Measurements from ENCODE around the gene HSDL1.

Gene HSDL1

DNA sequence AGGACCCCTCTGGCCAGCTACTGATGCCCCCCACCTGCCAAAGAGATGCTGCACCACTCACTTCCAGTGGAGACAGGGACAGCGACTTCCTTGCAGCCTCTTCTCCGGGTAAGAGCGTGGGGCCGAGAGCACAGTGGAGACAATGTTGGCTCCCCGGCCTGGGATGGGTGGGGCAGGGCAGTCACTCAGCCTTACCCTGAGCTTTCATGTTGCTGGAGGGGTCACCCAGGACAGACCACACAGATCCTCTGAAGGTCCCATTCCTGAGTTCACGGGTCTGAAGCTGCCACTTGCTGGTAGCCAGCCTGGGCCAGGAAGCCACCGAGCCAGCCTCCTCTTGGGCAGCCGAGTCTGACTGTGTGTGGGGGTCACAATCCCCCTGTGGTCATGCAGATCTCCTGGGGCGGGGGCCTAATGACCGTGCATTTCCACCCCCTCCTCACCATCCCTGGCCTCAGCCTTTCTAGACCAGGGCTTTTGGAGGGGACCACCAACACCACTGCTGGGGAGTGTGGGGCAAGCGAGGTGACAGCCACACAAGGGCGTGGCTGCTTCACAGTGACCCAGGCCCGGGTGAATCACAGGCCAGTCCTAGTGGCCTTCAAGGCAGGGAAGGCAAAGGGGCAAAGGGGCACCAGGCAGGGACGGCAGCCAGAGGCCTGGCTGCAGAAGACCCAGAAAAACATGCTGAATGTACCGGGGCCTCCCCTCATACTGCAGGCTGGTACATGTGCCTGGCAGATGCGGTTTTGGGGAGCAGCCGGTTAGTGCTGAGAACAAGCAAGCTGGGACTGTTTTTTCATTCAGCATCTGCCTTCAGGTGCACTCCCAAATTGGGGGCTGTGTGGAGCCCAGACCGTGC, 31.4 kb upstream of the HSDL1 start:
- DNase-seq (ENCODE audit: low read depth): no peak

DNA sequence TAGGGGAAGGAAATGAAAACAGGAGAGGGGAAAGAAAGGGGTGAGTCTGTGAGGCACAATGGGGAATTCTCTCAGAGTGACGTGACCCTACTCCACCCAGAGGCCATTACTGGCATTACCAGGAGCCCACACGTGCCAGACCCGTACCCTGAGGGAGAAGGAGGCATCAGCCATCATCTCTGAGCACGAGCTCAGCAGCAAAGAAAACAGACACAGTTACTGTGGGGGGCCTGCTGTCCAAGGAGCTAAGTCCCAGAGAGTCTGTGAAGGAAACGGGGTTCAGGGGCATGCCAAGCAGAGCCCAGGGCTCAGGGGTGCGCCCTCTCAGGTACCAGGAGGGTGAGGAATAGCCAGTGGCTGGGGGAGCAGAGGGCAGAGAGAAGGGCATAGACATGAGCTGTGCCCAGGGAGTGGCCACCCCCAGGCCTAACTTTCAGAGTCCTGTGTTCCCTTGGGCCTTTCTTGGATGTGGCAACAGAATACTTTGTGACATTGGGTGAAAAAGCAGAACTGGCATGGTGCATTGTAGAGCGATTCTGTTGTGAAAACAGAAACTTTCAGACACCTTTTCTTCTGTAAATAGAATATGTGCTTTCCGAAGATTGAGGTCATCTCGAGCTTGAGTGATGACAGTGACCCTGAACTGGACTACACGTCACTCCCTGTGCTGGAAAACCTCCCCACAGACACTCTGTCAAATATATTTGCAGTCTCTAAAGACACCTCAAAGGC, 30.5 kb upstream of the HSDL1 start:
- no peak for DNase-seq (ENCODE audit: low read depth)

DNA sequence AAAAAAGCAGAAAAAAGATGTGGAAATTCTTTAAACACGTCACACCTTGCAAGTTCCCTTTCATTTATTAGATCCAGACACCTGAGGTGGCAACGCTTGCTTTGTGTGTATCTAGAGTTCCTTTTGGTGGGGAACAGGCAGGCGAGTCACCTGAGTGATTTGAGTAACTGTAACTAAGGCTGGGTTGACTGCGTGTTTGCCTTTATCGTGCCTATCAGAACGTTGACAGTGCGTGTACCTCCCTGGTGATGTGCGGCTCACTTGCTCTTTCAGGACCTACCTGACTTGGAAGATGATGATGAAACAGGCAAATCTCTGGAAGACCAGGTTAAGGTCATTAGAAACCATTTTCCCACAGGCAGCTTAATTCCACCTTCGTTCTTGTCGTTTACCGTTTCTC, 29.4 kb upstream of the HSDL1 start:
- DNase-seq (ENCODE audit: low read depth): no peak

DNA sequence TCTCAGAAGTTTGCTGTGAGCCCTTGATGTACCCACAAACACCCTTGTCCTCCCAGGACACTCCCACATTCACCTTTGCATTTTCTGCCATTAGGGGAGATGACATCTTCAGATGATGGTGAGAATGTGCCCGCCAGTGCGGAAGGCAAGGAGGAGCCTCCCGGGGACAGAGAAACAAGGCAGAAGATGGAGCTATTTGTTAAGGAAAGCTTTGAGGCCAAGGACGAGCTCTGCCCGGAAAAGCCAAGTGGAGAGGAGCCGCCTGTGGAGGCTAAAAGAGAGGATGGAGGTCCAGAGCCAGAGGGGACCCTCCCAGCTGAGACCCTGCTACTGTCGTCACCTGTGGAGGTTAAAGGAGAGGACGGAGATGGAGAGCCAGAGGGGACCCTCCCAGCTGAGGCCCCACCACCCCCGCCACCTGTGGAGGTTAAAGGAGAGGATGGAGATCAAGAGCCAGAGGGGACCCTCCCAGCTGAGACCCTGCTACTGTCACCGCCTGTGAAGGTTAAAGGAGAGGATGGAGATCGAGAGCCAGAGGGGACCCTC, 24.9 kb upstream of the HSDL1 start:
- no peak for DNase-seq (ENCODE audit: low read depth)

DNA sequence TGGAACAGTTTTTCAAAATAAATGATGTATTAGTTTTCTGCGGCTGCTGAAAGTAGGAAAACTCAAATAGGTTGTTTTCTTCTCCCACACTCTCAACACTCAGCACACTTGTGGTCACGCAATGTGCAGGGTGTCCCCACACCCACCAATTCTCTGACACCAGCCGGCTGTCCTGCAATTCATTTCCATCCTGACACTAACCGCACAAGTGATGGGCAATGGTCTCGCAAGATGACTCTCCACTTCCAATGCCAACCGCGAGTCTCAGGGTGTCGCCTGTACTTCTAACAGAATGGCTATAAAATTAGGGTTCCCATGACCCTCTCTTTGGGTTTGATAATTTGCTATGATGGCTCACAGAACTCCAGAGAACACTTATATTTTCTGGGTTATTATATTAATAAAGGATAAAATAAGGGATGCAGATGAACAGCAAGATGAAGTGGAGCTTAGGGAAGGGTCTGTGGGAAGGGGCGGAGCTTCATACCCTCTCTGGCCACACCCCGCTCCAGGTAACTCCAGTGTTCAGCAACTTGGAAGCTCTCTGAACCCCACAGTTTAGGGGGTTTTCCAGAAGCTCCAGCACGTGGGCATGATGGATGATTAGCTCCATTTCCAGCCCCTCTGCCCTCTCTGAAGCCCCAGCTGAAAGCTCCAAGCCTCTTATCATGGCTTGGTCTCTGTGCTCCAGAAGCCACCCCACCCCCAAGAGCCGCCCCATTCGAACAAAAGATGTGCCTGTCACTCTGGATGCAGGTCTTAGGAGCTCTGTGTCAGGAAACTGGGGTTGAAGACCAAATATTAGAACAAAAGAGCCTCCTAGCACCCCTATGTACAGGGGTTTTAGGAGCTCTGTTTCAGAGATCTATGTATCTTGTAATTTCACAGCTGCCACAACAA, 22.1 kb upstream of the HSDL1 start:
- no peak for DNase-seq (ENCODE audit: low read depth)

DNA sequence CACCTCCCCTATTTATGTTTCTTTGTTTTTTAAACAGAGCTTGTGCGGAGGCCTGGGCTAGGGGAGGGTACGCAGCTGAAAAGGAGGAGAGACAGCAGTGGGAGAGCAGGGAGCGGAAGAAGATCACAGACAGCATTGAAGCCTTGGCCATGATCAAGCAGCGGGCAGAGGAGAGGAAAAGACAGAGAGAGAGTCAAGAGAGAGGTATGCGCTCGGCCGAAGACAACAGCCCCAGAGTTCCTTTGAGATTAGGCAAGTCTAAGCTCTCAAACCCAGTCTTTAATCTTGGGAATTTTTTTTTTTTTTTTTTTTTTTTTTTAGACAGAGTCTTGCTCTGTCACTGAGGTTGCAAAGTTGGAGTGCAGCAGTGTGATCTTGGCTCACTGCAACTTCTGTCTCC, 20.8 kb upstream of the HSDL1 start:
- DNase-seq (ENCODE audit: low read depth): no peak

DNA sequence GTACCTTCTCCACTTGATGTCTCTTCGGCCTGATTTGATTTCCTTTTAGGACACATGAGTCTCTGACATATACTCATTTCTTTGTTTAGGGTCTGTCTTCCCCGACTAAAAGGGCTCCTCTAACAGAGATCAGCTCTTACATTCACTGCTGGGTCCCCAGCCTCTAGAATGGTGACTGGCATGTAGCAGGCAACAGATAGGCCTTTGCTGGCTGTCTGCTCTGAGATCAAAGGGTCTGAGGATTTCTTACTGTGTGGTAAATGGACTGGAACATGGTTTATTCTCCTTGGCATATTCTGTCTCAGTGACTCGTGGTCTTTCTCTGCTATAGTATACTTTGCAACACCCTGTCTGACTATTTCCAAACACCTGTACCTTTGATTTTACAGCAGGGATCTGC, 16.8 kb upstream of the HSDL1 start:
- DNase-seq (ENCODE audit: low read depth): no peak

DNA sequence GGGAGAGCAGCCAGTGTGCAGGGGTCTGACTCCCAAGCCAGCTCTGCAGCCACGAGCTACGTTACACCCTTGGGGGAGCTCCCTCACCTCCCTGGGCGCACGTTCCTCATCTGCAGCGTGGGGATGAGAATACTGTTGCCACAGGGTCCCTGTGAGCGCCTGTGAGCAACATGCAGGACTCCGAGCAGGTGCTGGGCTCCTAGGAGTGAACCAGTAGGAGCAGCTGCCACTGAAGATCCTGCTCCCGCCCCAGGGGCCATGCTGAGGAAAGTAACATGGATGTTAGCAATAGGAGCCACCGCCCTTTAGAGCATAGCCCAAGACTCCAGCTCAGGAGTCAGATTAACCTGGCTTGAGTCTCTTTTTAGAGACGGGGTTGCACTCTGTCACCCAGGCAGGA, 16.1 kb upstream of the HSDL1 start:
- no peak for DNase-seq (ENCODE audit: low read depth)

DNA sequence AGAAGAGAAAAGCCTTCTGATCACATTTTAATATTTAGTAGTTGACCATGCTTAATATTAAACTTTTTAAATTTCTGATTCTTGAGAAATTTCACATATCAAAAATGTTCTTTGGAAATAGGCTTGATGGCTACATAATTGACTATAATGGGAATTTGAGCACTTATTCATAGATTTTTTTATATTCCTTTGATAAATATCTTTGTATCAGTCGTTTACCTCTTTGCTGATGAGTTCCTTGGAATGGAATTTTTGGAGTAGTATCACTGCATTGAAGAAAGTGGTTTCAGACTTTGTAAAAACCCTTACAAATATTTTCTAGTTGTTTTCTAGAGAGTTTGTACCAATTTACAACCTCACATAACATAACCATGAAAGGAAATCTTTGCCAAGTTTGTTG, 14.8 kb upstream of the HSDL1 start:
- no peak for DNase-seq (ENCODE audit: low read depth)

DNA sequence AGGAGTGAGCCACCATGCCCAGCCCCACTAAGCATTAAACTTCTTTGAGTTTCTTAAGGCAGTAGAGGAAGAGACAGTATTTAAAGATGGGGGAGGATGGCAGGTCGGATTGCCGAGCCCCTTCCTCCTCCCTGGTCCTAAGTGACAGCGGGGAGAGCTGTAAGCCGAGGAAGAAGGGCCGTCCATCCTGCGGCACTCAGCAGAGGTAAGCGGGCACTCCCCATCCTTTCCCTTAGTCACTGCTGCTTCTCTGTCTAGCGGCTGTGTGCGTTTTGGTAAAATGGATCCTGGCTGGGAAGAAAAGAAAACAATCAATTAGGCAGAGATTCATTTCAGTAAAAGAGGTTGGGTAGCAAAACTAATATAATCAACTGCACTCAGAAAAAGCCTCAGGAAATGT, 14.0 kb upstream of the HSDL1 start:
- DNase-seq (ENCODE audit: low read depth): no peak

DNA sequence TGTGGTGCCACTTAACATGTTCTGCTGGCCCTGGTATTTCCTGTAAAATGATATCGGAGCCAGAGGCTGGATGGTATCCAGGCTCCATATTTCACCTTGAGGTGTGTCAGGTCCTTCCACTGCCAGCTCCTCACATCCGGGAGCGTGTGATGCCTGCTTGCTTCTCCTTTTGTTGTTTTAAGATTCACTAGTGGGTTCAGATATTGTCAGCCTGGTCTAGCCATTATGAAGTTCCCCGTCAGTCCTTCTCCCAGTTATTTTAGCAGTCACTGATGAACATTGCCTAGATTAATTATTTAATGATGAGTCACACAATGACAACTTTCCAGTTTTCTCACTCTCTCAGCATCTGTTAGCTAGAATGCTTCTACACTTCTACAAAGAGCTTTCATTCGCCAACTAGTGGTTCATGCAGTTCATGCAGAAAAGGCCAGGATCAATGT, 11.4 kb upstream of the HSDL1 start:
- DNase-seq (ENCODE audit: low read depth): no peak

DNA sequence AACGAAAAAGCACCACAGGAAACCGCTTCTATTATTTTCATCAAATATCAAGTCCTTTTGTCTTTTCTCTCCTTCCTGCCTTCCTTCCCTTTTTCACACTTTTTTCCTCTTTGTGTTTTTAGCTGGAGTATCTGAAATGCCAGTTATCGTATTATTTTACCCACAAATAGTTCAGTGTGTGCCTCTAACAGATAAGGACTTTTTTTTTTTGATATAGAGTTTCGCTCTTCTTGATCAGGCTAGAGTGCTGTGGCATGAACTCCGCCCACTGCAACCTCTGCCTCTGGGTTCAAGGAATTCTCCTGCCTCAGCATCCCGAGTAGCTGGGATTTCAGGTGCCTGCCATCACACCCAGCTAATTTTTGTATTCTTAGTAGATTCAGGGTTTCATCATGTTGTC, 10.8 kb upstream of the HSDL1 start:
- no peak for DNase-seq (ENCODE audit: low read depth)

DNA sequence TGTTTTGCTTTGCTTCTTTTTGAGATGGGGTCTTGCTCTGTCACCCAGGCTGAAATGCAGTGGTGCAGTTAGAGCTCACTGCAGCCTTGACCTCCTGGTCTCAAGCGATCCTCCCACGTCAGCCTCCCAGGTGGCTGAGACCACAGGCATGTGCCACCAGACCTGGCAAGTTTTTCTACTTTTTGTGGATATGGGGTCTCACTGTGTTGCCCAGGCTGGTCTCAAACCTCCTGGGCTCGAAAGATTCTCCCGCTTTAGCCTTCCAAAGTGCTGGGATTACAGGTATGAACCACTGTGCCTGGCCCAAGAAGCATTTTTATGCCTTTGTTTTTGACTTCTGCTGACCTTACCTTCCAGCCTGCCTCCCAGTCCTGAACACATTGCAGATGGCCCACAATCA, 10.2 kb upstream of the HSDL1 start:
- no peak for DNase-seq (ENCODE audit: low read depth)

DNA sequence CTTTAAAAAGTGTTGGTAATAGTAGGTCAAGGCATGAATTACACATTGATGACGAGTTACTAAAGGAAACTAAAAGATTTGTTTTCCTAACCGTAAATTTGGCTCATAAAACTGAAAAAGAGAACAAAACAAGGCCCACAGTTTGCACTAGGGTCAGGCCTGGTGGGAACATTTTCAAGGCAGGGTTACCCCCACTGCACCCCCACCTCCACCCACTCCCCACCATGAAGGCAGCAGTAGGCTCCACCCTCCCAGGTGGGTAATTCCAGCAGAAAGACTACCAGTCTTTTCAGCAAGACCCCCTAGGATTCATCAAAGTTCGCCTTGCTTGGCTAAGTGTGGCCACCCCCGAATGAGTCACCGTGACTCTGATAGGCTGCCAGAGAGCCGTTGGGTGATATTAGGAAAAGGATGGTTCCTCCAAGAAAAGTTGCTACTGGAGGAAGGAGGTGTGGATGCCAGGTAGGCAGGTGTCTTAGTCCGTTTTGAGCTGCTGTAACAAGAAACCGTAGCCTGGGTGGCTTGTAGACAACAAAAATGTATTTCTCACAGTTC, 8.8 kb upstream of the HSDL1 start:
- no peak for DNase-seq (ENCODE audit: low read depth)

DNA sequence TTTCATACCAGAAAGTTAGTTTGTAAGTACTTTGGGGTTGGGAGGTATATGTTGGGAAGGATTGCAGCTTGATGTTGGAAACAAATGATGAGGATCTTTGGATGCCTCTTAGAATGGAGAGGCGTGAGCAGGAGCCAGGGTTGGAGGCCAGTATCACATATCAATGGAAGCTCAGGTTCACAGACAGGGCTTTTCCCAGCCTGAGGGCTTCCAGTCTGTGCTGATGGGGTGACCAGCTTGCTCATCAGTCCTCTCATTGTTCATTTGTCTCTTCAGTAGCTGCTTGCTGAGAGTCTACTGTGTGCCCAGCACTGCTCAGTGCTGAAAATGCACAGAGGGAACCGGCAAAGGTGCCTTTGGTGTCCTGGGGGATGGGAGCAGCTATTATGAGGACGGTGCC, 5.9 kb upstream of the HSDL1 start:
- no peak for DNase-seq (ENCODE audit: low read depth)

DNA sequence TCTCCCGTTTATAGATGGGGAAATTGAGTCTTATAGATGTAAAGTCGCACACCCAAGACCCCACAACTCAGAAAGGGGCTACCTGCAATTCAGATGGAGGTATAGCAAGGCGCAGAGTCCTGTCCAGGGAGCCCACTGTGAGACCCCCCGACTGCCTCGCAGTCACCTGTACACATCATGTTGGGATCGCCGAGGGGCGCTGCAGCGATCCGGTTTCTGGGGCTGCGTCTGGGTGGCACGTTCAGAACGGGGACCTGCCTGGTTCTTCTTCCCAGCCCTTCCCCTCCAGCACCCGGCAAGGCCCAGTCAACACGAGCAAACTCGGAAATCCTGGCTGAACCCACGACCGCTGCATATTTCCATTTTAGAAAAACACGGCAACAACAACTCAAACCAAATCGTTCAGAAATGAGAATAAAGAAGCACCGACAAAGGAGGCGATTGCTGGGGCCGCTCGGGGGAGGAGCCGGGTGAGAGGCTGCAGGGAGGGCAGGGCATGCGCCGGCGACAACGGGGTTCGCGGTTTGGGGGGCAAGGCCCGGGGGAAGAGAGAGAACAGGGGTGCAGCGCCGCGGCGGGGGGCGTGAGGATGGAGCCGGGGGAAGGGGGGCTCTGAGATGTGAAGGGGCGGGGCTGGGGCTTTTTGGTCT, 643 bp downstream of the HSDL1 start:
- DNase-seq (ENCODE audit: low read depth): no peak

DNA sequence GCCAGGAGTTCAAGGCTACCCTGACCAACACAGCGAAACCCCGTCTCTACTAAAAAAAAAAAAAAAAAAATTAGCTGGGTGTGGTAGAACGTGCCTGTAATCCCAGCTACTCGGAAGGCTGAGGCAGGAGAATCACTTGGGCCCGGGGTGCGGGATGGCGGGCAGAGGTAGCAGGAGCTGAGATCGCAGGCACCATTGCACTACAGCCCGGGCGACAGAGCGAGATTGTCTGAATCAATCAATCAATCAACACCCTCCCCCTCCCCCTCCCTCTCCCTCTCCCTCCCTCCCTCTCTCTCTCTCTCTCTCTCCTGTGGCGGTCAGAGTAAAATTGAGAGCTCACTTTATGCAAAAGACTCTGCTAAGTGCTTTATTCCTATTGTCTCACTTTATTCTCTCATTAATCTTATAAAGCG, 1.2 kb downstream of the HSDL1 start:
- no peak for DNase-seq (ENCODE audit: low read depth)

DNA sequence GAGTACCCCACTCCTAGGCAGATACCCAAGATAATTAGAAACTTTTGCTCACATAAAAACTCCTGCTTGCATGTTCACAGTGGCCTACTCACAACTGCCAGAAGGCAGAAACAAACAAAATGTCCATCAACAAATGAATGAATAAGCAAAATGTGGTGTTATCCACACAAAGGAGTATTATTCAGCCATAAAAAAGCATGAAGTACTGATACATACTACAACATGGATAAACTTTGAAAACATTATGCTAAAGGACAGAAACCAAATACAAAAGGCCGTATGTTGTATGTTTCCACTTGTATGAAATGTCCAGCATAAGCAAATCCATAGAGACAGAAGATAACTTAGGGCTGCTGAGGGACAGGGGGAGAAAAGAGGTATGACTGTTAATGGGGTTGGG, 1.9 kb downstream of the HSDL1 start:
- no peak for DNase-seq (ENCODE audit: low read depth)

DNA sequence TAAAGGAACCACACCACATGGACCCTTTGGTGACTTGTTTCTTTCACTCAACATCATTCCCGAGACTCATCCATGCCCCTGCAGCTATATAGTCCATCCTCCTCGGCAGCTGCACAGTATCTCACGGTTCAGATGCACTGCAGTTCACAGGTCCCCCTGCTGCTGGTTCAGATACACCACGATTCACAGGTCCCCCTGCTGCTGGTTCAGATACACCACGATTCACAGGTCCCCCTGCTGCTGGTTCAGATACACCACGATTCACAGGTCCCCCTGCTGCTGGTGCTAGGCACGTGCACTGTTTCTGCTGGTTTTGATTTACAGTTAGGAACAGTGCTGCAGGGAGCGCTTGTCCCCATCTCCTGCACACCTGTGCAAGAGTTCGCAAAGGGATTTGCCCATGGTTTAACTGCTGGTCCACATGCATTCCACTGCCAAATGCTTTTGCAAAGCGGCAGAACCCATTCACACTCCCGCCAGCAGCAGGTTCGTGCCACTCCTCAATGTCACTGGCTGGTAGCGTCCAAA, 3.8 kb downstream of the HSDL1 start:
- DNase-seq (ENCODE audit: low read depth): no peak

DNA sequence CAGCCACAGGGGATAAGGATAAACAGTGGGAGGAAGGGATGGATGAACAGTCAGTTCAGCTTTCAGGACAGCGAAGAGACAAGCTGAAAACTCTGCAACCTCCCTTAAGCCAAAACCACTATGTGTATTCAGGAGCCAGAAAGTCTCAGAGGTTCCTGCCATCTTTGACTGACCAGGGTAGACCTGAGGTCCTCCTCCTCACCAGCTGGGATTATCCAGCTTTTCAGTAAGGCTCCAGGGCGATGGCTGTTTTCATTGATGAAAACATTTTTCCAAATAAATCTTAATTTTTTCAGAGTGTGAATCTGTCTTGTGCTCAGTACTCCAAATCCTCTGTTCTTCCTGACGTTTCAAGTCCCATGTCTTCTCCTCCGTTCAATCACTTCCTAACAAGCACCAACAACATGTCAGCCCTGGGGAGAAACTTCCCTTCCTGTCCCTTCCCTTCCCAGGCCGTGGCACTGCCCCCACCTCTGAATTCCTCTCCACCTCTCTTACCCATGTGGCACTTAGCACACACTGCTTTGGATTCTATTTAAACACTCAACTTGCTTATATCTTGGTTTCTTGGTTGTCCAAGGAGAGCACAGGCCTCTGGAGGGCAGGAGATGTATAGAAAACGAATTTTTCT, 5.2 kb downstream of the HSDL1 start:
- DNase-seq (ENCODE audit: low read depth): no peak

Measured in GM04504 (cell line).